Measurements from ENCODE around the gene ANKUB1. TPM values are rescaled to one million over a fixed set of nuclear protein-coding genes. Genes with fewer than 3 reads are reported as not detected.

The ANKUB1 gene
- total RNA-seq, 2 experiments from 2014 or later: not detected

DNA sequence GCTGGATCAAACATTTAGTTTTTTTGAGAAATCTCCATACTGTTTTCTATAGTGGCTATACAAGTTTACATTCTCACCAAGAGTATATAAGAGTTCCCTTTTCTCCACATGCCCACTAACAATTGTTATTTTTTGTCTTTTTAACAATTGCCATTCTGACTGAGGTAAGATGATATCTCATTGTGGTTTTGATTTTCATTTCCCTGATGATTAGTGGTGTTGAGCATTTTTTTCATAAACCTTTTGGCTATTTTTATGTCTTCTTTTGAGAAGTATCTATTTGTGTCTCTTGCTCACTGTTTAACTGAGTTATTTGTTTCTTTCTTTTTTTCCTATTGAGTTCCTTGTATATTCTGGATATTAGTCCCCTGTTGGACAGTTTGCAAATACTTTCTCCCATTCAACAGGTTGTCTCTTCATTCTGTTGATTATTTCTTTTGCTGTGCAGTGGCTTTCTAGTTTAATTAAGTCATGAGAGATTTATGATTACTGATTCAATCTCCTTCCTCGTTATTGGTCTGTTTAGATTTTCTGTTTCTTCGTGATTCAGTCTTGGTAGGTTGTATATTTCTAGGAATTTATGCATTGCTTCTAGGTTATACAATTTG, 13.9 kb upstream of the ANKUB1 start:
- H3K36me3 Mint-ChIP-seq: no peaks in the 10 kb centered on the region
- intact Hi-C loops (cut with micrococcal nuclease): loop anchor here (5.0 kb wide), 1 partner anchor 514 kb away; no protein-coding TSS in a partner anchor
- H3K27me3 Mint-ChIP-seq: peaks cover 3% of the 10 kb centered on the region
- DNase-seq: no peak
- no peaks in the 10 kb centered on the region for H3K4me1 Mint-ChIP-seq (ENCODE audit: low read depth)
- POLR2A ChIA-PET: no interaction called here
- CTCF ChIA-PET: no interaction called here
- no peak overlapping the region for H3K4me3 Mint-ChIP-seq
- H3K27ac Mint-ChIP-seq: no peak overlapping the region
- H3K9me3 Mint-ChIP-seq: no peaks in the 10 kb centered on the region

DNA sequence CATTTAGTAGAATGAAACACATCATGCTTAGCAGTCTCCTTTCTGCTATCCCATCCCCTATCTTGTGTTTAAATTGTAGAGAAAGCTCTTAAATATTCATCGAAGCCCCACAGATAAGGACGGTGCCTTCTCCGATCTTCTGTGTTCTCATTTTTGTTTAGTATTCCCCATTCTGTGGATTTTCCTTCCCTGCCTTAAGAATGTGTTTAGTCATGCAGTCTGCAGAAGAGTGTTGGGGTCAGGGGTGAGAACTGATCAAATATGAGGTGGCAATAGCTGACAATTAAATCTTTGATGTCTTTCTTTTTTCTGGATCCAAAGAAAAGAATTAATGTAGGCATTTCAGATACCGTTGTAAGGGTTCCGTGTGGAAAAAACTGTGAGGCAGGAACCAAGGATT, 9.3 kb upstream of the ANKUB1 start:
- Mint-ChIP-seq H3K4me1 (ENCODE audit: low read depth) (no peaks in the 10 kb centered on the region), H3K9me3 (no peaks in the 10 kb centered on the region), H3K27me3 (peaks cover 2% of the 10 kb centered on the region), H3K27ac (no peak overlapping the region), H3K4me3 (no peak overlapping the region), H3K36me3 (no peaks in the 10 kb centered on the region)
- ChIA-PET CTCF (no interaction called here), POLR2A (no interaction called here)
- DNase-seq: no peak
- intact Hi-C loops (cut with micrococcal nuclease): no loop called here

- no peaks in the 10 kb centered on the region for H3K36me3 Mint-ChIP-seq
- H3K27ac Mint-ChIP-seq: no peak overlapping the region
- ChIA-PET POLR2A (no interaction called here), CTCF (no interaction called here)
- DNase-seq: no peak
- H3K4me1 Mint-ChIP-seq (ENCODE audit: low read depth): no peaks in the 10 kb centered on the region
- peaks cover 2% of the 10 kb centered on the region for H3K27me3 Mint-ChIP-seq
- intact Hi-C loops (cut with micrococcal nuclease): no loop called here
- H3K9me3 Mint-ChIP-seq: no peaks in the 10 kb centered on the region
- H3K4me3 Mint-ChIP-seq: no peak overlapping the region
Observed at GRCh38 chr3:149801195-149801594, 8.8 kb upstream of the ANKUB1 start.

- CTCF ChIA-PET: interaction anchor here (0.6 kb wide), 1 partner anchor 230 kb away, joined by 3 read pairs; no protein-coding TSS in a partner anchor
Observed at GRCh38 chr3:149800693-149801092, 8.3 kb upstream of the ANKUB1 start.

DNA sequence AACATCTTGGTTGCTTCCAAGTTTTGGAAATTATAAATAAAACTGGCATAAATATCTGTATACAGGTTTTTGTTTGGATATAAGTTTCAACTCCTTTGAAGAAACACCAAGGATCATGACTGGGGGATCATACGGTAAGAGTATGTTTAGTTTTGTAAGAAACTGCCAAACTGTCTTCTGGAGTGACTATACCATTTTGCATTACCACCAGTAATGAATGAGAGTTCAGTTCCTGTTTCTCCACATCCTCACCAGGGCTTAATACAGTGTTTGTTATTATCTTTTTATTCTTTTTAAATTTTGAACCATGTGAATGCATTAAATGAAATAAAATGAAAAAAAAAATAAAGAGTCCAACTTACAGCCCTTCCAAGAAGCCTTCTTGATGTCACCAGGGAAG, 3.7 kb upstream of the ANKUB1 start:
- DNase-seq: no peak
- ChIA-PET CTCF (interaction anchor here (2.0 kb wide), 1 partner anchor 12 kb away, joined by 11 read pairs; no protein-coding TSS in a partner anchor), POLR2A (no interaction called here)
- H3K9me3 Mint-ChIP-seq: no peaks in the 10 kb centered on the region
- H3K4me1 Mint-ChIP-seq (ENCODE audit: low read depth): no peaks in the 10 kb centered on the region
- H3K27ac Mint-ChIP-seq: no peak overlapping the region
- no peak overlapping the region for H3K4me3 Mint-ChIP-seq
- intact Hi-C loops (cut with micrococcal nuclease): no loop called here
- H3K36me3 Mint-ChIP-seq: no peaks in the 10 kb centered on the region
- peaks cover 6% of the 10 kb centered on the region for H3K27me3 Mint-ChIP-seq

More at GRCh38 chr3:149800693-149801092, 8.3 kb upstream of the ANKUB1 start:
- H3K4me3 Mint-ChIP-seq: no peak overlapping the region
- no peak overlapping the region for H3K27ac Mint-ChIP-seq
- no peaks in the 10 kb centered on the region for H3K4me1 Mint-ChIP-seq (ENCODE audit: low read depth)
- POLR2A ChIA-PET: no interaction called here
- no peaks in the 10 kb centered on the region for H3K9me3 Mint-ChIP-seq
- no peaks in the 10 kb centered on the region for H3K36me3 Mint-ChIP-seq
- peaks cover 2% of the 10 kb centered on the region for H3K27me3 Mint-ChIP-seq
- no peak for DNase-seq
- intact Hi-C loops (cut with micrococcal nuclease): no loop called here

GRCh38 chr3:149790698-149791097, 1.7 kb downstream of the ANKUB1 start:
- H3K9me3 Mint-ChIP-seq: no peaks in the 10 kb centered on the region
- peaks cover 19% of the 10 kb centered on the region for H3K27me3 Mint-ChIP-seq
- intact Hi-C loops (cut with micrococcal nuclease): no loop called here
- H3K27ac Mint-ChIP-seq: no peak overlapping the region
- H3K4me1 Mint-ChIP-seq (ENCODE audit: low read depth): no peaks in the 10 kb centered on the region
- no peak overlapping the region for H3K4me3 Mint-ChIP-seq
- no peak for DNase-seq
- ChIA-PET CTCF (no interaction called here), POLR2A (no interaction called here)
- H3K36me3 Mint-ChIP-seq: peaks cover 2% of the 10 kb centered on the region

GRCh38 chr3:149790268-149790667, 2.1 kb downstream of the ANKUB1 start:
- H3K27me3 Mint-ChIP-seq: peaks cover 19% of the 10 kb centered on the region
- CTCF ChIA-PET: no interaction called here
- POLR2A ChIA-PET: no interaction called here
- H3K4me3 Mint-ChIP-seq: no peak overlapping the region
- intact Hi-C loops (cut with micrococcal nuclease): no loop called here
- H3K9me3 Mint-ChIP-seq: no peaks in the 10 kb centered on the region
- peaks cover 2% of the 10 kb centered on the region for H3K36me3 Mint-ChIP-seq
- H3K27ac Mint-ChIP-seq: no peak overlapping the region
- DNase-seq: no peak
- H3K4me1 Mint-ChIP-seq (ENCODE audit: low read depth): no peaks in the 10 kb centered on the region

GRCh38 chr3:149784064-149784704, 8.2 kb downstream of the ANKUB1 start:
- Mint-ChIP-seq H3K36me3 (peaks cover 2% of the 10 kb centered on the region), H3K4me1 (ENCODE audit: low read depth) (no peaks in the 10 kb centered on the region), H3K27ac (no peak overlapping the region), H3K4me3 (no peak overlapping the region), H3K9me3 (no peaks in the 10 kb centered on the region), H3K27me3 (peaks cover 6% of the 10 kb centered on the region)
- CTCF ChIA-PET: interaction anchor here (1.1 to 1.3 kb wide), 2 partner anchors 13 to 303 kb away, joined by 3 to 4 read pairs; no protein-coding TSS in a partner anchor
- intact Hi-C loops (cut with micrococcal nuclease): no loop called here
- POLR2A ChIA-PET: no interaction called here
- no peak for DNase-seq

GRCh38 chr3:149783576-149783975, 8.8 kb downstream of the ANKUB1 start:
- POLR2A ChIA-PET: no interaction called here
- DNase-seq: no peak
- no peaks in the 10 kb centered on the region for H3K9me3 Mint-ChIP-seq
- H3K27ac Mint-ChIP-seq: no peak overlapping the region
- peaks cover 6% of the 10 kb centered on the region for H3K27me3 Mint-ChIP-seq
- no peaks in the 10 kb centered on the region for H3K4me1 Mint-ChIP-seq (ENCODE audit: low read depth)
- H3K4me3 Mint-ChIP-seq: no peak overlapping the region
- CTCF ChIA-PET: interaction anchor here (1.1 to 1.6 kb wide), 3 partner anchors 12 to 303 kb away, joined by 3 to 4 read pairs (median 3); no protein-coding TSS in a partner anchor
- intact Hi-C loops (cut with micrococcal nuclease): no loop called here
- peaks cover 2% of the 10 kb centered on the region for H3K36me3 Mint-ChIP-seq

DNA sequence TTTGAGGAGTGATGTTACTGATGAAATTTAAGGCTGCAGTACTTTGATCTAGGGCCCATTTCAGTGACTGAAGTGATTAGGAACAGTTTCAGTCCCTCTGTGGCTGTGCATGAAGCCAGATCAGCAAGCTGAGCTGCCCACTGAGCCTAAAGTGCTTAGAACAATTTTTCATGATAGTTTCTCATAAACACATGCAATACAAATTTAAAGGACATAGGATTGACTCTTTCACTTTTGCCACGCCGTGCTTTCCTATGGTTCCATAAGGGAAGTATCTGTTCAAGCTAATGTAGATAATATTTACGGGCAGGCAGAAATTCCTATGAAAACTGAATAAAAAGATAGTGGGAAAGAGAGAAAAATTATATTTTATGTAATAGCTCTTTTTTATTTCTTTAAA, 10.6 kb downstream of the ANKUB1 start:
- no peak for DNase-seq
- ChIA-PET POLR2A (no interaction called here), CTCF (interaction anchor here (0.6 to 1.6 kb wide), 4 partner anchors 10 to 213 kb away, joined by 3 to 9 read pairs (median 4); no protein-coding TSS in a partner anchor)
- intact Hi-C loops (cut with micrococcal nuclease): no loop called here
- Mint-ChIP-seq H3K4me1 (ENCODE audit: low read depth) (no peaks in the 10 kb centered on the region), H3K9me3 (no peaks in the 10 kb centered on the region), H3K36me3 (peaks cover 2% of the 10 kb centered on the region), H3K4me3 (no peak overlapping the region), H3K27ac (no peak overlapping the region), H3K27me3 (peaks cover 5% of the 10 kb centered on the region)

GRCh38 chr3:149781211-149781610, 11.1 kb downstream of the ANKUB1 start:
- DNase-seq: no peak
- POLR2A ChIA-PET: no interaction called here
- no peaks in the 10 kb centered on the region for H3K36me3 Mint-ChIP-seq
- peaks cover 5% of the 10 kb centered on the region for H3K27me3 Mint-ChIP-seq
- H3K9me3 Mint-ChIP-seq: no peaks in the 10 kb centered on the region
- H3K4me1 Mint-ChIP-seq (ENCODE audit: low read depth): no peaks in the 10 kb centered on the region
- CTCF ChIA-PET: no interaction called here
- intact Hi-C loops (cut with micrococcal nuclease): no loop called here
- no peak overlapping the region for H3K27ac Mint-ChIP-seq
- H3K4me3 Mint-ChIP-seq: no peak overlapping the region

DNA sequence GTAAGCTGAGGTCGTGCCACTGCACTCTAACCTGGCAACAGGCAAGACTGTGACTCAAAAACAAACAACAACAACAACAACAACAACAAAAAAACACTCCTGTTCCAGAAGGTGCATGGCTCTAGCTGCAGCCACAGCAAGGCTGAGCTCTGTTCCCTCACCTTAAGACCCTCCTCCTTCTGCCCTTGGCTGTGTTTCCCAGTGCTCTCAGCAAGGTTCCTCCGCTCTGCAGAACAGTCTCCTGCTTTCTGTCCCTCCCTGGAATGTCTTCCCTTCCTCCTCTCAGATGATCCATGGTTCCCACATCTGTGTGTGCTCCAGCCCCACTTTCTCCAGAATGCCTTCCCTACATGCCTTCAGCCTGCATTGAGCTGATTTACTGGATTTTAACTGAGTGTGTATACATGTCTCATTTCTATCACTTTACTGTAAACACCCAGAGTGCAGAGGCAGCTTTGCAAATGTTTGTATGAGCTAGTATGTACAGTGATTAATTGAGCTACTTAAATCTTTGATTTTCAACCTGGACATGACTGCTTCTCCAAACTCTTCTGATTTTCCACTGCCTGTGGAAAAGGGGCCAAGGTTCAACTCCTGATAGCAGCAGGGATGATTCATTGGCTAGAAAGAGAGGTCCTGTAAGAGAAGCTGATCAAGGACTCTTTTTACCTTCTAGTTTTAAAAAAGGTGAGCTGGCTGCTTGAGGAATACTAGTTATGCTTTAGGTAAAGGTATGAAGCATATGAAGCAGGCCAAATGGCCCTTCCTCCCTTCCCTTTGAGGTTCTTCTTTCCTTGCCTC, 14.7 kb downstream of the ANKUB1 start:
- H3K4me1 Mint-ChIP-seq (ENCODE audit: low read depth): no peaks in the 10 kb centered on the region
- no peaks in the 10 kb centered on the region for H3K36me3 Mint-ChIP-seq
- no peak overlapping the region for H3K4me3 Mint-ChIP-seq
- H3K27me3 Mint-ChIP-seq: peaks cover 5% of the 10 kb centered on the region
- ChIA-PET POLR2A (no interaction called here), CTCF (interaction anchor here (0.7 to 2.4 kb wide), 3 partner anchors 11 to 209 kb away, joined by 3 to 7 read pairs (median 4); no protein-coding TSS in a partner anchor)
- DNase-seq: no peak
- H3K27ac Mint-ChIP-seq: no peak overlapping the region
- H3K9me3 Mint-ChIP-seq: no peaks in the 10 kb centered on the region
- intact Hi-C loops (cut with micrococcal nuclease): no loop called here

All from activated CD4-positive, alpha-beta memory T cell treated with anti-CD3 and anti-CD28 coated beads for 36 hours (primary cell).